SK-N-SH (cell line): Measurements from ENCODE around the gene CCDC88C. TPM values are rescaled to one million over a fixed set of nuclear protein-coding genes. Genes with fewer than 3 reads are reported as not detected.

Experiments
- CTCF ChIA-PET: fragments of 300-600, 350-600 bp; formaldehyde crosslinking; extraction: SDS; loops from one replicate; lab custom pipeline; 2021; lab: Yijun Ruan, JAX
- POLR2A ChIA-PET: fragments of 350-600 bp; sonication (Branson Sonifier 250); formaldehyde crosslinking; extraction: SDS; loops from one replicate; lab custom pipeline; 2020; ENCODE audit warnings: antibody characterized with exemption, inconsistent platforms; lab: Yijun Ruan, JAX
- DNase-seq: peaks from one replicate; pipeline ENCODE4 v3.0.0; 2012
- H2AFZ ChIP-seq: fragments of 200-600 bp; sonication (generic); 2 replicates; pipeline ENCODE4 v1.8.1; 2016; ENCODE audit warnings: antibody characterized with exemption, mild to moderate bottlenecking, low read depth
- H3F3A ChIP-seq: fragments of 200-600 bp; sonication (generic); replicated peaks from 2 replicates; pipeline ENCODE3; 2016; ENCODE audit warnings: antibody characterized with exemption, mild to moderate bottlenecking; ENCODE audit not compliant: insufficient read depth
- H3K27ac ChIP-seq, 2 experiments: fragments of 200-500 bp in 1 of 2; fragments of 200-600 bp in 1 of 2; sonication (Bioruptor generic) in 1 of 2; sonication (generic), shearing (Covaris generic) in 1 of 2; 2 replicates each; pipeline versions ENCODE4 v1.5.1 to v1.6.1; 2014 to 2016; ENCODE audit warnings: low read depth in 2 of 2, inconsistent platforms in 1 of 2, low read length in 1 of 2, mild to moderate bottlenecking in 1 of 2, mixed read lengths in 1 of 2
- H3K27me3 ChIP-seq: fragments of 200-600 bp; sonication (generic), shearing (Covaris generic); 2 replicates; pipeline ENCODE4 v1.6.1; 2016; ENCODE audit warnings: mixed run types; ENCODE audit not compliant: insufficient read depth
- H3K36me3 ChIP-seq, 2 experiments: fragments of 200-500 bp in 1 of 2; fragments of 200-600 bp in 1 of 2; sonication (Bioruptor generic) in 1 of 2; sonication (generic) in 1 of 2; replicated peaks in 1 of 2; 2 replicates each; pipeline versions ENCODE3 to v1.5.1; 2014 to 2016; ENCODE audit warnings: low read length in 1 of 2, mild to moderate bottlenecking in 1 of 2; ENCODE audit not compliant: insufficient read depth in 2 of 2, control insufficient read depth in 1 of 2
- H3K4me1 ChIP-seq, 2 experiments: fragments of 200-500 bp in 1 of 2; fragments of 200-600 bp in 1 of 2; sonication (Bioruptor generic) in 1 of 2; sonication (generic), shearing (Covaris generic) in 1 of 2; 2 replicates each; pipeline versions ENCODE4 v1.5.1 to v1.6.1; 2014 to 2016; ENCODE audit warnings: low read depth in 1 of 2, low read length in 1 of 2, mixed run types in 1 of 2; ENCODE audit not compliant: insufficient read depth in 2 of 2, control insufficient read depth in 1 of 2
- H3K4me2 ChIP-seq: fragments of 200-600 bp; sonication (generic), shearing (Covaris generic); 2 replicates; pipeline ENCODE4 v1.6.1; 2017; ENCODE audit warnings: mixed run types
- H3K4me3 ChIP-seq, 2 experiments: fragments of 200-500 bp in 1 of 2; fragments of 200-600 bp in 1 of 2; sonication (Bioruptor generic) in 1 of 2; sonication (generic), shearing (Covaris generic) in 1 of 2; 2 replicates each; pipeline versions ENCODE4 v1.5.1 to v1.8.1; 2014 to 2016; ENCODE audit warnings: low read depth in 2 of 2, inconsistent platforms in 1 of 2, low read length in 1 of 2, mild to moderate bottlenecking in 1 of 2, mixed read lengths in 1 of 2, moderate library complexity in 1 of 2
- H3K79me2 ChIP-seq: fragments of 200-600 bp; sonication (generic); 2 replicates; pipeline ENCODE4 v1.8.1; 2017; ENCODE audit warnings: mild to moderate bottlenecking; ENCODE audit not compliant: insufficient read depth
- H3K9ac ChIP-seq: fragments of 200-600 bp; sonication (generic); 2 replicates; pipeline ENCODE4 v1.6.1; 2017; ENCODE audit warnings: mixed run types
- H3K9me2 ChIP-seq: fragments of 200-600 bp; sonication (generic); 2 replicates; pipeline ENCODE4 v1.6.1; 2017; ENCODE audit warnings: mixed run types
- H3K9me3 ChIP-seq: fragments of 200-600 bp; sonication (generic); 2 replicates; pipeline ENCODE4 v1.6.1; 2017; ENCODE audit warnings: mixed run types, mild to moderate bottlenecking, moderate library complexity
- H4K20me1 ChIP-seq: fragments of 200-600 bp; sonication (generic); 2 replicates; pipeline ENCODE4 v1.6.1; 2017; ENCODE audit warnings: mild to moderate bottlenecking, mixed run types; ENCODE audit not compliant: insufficient read depth
- CTCF ChIP-seq: fragments of 200-600 bp; sonication (generic); IDR thresholded peaks from 2 replicates; pipeline ENCODE4 v1.6.1; 2017; ENCODE audit warnings: antibody characterized with exemption, mild to moderate bottlenecking, moderate library complexity
- ELF1 ChIP-seq: IDR thresholded peaks from 2 replicates; pipeline ENCODE4 v1.4.0; 2012
- FOSL2 ChIP-seq: IDR thresholded peaks from 2 replicates; pipeline ENCODE4 v1.4.0; 2012; ENCODE audit warnings: low read depth, mild to moderate bottlenecking, moderate library complexity, borderline replicate concordance
- FOXJ3 ChIP-seq: sonication (generic); formaldehyde crosslinking; IDR thresholded peaks from 2 replicates; pipeline ENCODE4 v1.5.1; 2020; ENCODE audit warnings: mild to moderate bottlenecking, missing genetic modification reagents
- FOXM1 ChIP-seq: IDR thresholded peaks from 2 replicates; pipeline ENCODE4 v1.4.0; 2012; ENCODE audit warnings: low read depth, mild to moderate bottlenecking
- GABPA ChIP-seq: IDR thresholded peaks from 2 replicates; pipeline ENCODE4 v1.4.0; 2012; ENCODE audit warnings: low read depth, mild to moderate bottlenecking
- GATA2 ChIP-seq: sonication (generic); formaldehyde crosslinking; IDR thresholded peaks from 2 replicates; pipeline ENCODE4 v1.5.0; 2020; ENCODE audit warnings: mild to moderate bottlenecking, missing genetic modification reagents
- IRF3 ChIP-seq: fragments of 150-350 bp; IDR thresholded peaks from 2 replicates; pipeline ENCODE4 v1.6.1; 2016; ENCODE audit warnings: mild to moderate bottlenecking, low read depth, low read length
- JUND ChIP-seq: IDR thresholded peaks from 2 replicates; pipeline ENCODE4 v1.4.0; 2012
- MXI1 ChIP-seq: IDR thresholded peaks from 2 replicates; pipeline ENCODE4 v1.6.1; 2012; ENCODE audit warnings: mild to moderate bottlenecking, low read depth, low read length, improper control_type of control experiment
- POLR2AphosphoS5 ChIP-seq: IDR thresholded peaks from 2 replicates; pipeline ENCODE4 v1.6.1; 2012; ENCODE audit warnings: low read depth, low read length
- RAD21 ChIP-seq: IDR thresholded peaks from 2 replicates; pipeline ENCODE4 v1.6.1; 2012; ENCODE audit warnings: mild to moderate bottlenecking, low read length
- RCOR1 ChIP-seq: fragments of 150-350 bp; IDR thresholded peaks from 2 replicates; pipeline ENCODE4 v1.6.1; 2017; ENCODE audit warnings: antibody characterized with exemption, low read length
- REST ChIP-seq: IDR thresholded peaks from 2 replicates; pipeline ENCODE4 v1.6.1; 2012; ENCODE audit warnings: mild to moderate bottlenecking, low read depth, low read length, moderate library complexity
- RFX5 ChIP-seq: IDR thresholded peaks from 2 replicates; pipeline ENCODE4 v1.6.1; 2012; ENCODE audit warnings: mild to moderate bottlenecking, improper control_type of control experiment, low read length
- RXRA ChIP-seq: IDR thresholded peaks from 2 replicates; pipeline ENCODE4 v1.4.0; 2012; ENCODE audit warnings: low read depth, mild to moderate bottlenecking, borderline replicate concordance
- TCF12 ChIP-seq: IDR thresholded peaks from 2 replicates; pipeline ENCODE4 v1.4.0; 2012
- YY1 ChIP-seq: IDR thresholded peaks from 2 replicates; pipeline ENCODE4 v1.4.0; 2012; ENCODE audit warnings: low read depth, mild to moderate bottlenecking
- WGBS: methylation state at CpG from one replicate; pipeline ENCODE4 v1.1.6; 2017; ENCODE audit warnings: low lambda C conversion rate; 5-methylcytosine and 5-hydroxymethylcytosine counted together
- polyA plus RNA-seq, 3 experiments: library from polyadenylated mRNA; depleted of rRNA; stranded (reverse); fragments of >200 nt; gene quantifications; 2 replicates each; pipeline ENCODE4 v1.2.3, GENCODE V29; 2012
- TF ChIP-seq, protein P1 (sequence below): IDR thresholded peaks from 2 replicates; pipeline ENCODE4 v1.4.0; 2012; ENCODE audit warnings: low read depth, borderline replicate concordance

CCDC88C gene
- polyA plus RNA-seq, 1 of the 3 experiments (the other 2 are of a cell fraction) = 0.39 TPM

- WGBS = 94% methylated on average over 23 of the region's 23 CpGs
- TF ChIP-seq CTCF = no peak
- TF ChIP-seq, protein P1, sequence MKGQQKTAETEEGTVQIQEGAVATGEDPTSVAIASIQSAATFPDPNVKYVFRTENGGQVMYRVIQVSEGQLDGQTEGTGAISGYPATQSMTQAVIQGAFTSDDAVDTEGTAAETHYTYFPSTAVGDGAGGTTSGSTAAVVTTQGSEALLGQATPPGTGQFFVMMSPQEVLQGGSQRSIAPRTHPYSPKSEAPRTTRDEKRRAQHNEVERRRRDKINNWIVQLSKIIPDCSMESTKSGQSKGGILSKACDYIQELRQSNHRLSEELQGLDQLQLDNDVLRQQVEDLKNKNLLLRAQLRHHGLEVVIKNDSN = no peak
- TF ChIP-seq FOXM1 = no peak
- TF ChIP-seq TCF12 = no peak
- no peak for TF ChIP-seq FOSL2
- TF ChIP-seq ELF1 = no peak
- no peak for TF ChIP-seq POLR2AphosphoS5
- TF ChIP-seq GABPA = no peak
- TF ChIP-seq FOXJ3 (CRISPR knock-in tag) = no peak
- TF ChIP-seq GATA2 = no peak
- no peak for TF ChIP-seq RXRA
- TF ChIP-seq RAD21 = no peak
- TF ChIP-seq YY1 = no peak
- TF ChIP-seq RFX5 = no peak
- no peak for TF ChIP-seq REST
- no peak for TF ChIP-seq IRF3
- no peak for TF ChIP-seq RCOR1
- no peak for TF ChIP-seq MXI1
- no peak for TF ChIP-seq JUND
These were observed 114.3 kb downstream of the CCDC88C start for GRCh38 chr14:91303091-91303923.

More at GRCh38 chr14:91303091-91303923, 114.3 kb downstream of the CCDC88C start:
- ChIA-PET POLR2A (no interaction called here), CTCF (interaction anchor here (0.6 kb wide), 1 partner anchor 400 kb away, joined by 3 read pairs; no protein-coding TSS in a partner anchor)
- Histone ChIP-seq H3K36me3 (no peaks in the 10 kb centered on the region), H4K20me1 (no peaks in the 10 kb centered on the region), H2AFZ (no peak overlapping the region), H3K27ac (no peak overlapping the region), H3K4me3 (no peak overlapping the region), H3K79me2 (no peaks in the 10 kb centered on the region), H3K27me3 (no peaks in the 10 kb centered on the region), H3K9me2 (no peaks in the 10 kb centered on the region), H3F3A (no peaks in the 10 kb centered on the region), H3K9me3 (no peaks in the 10 kb centered on the region), H3K4me2 (no peak overlapping the region), H3K4me1 (no peaks in the 10 kb centered on the region), H3K9ac (no peak overlapping the region)
- DNase-seq = peak; percentile 80
